HFFc6 (cell line): ENCODE measurements around the gene TPSB2. TPM values are rescaled to one million over a fixed set of nuclear protein-coding genes. Genes with fewer than 3 reads are reported as not detected.

Source experiments
- DNase-seq: peaks from one replicate; pipeline ENCODE4 v3.0.0-alpha.2; 2018
- H3K27ac Mint-ChIP-seq: 2 replicates; pipeline ENCODE4 v1.8.0; 2020; ENCODE audit warnings: mild to moderate bottlenecking, mixed read lengths
- H3K27me3 Mint-ChIP-seq: 2 replicates; pipeline ENCODE4 v1.8.0; 2021; ENCODE audit warnings: mild to moderate bottlenecking, moderate library complexity, mixed read lengths; ENCODE audit not compliant: insufficient read depth
- H3K36me3 Mint-ChIP-seq: 2 replicates; pipeline ENCODE4 v1.8.0; 2021; ENCODE audit warnings: low read depth, mixed read lengths
- H3K4me1 Mint-ChIP-seq: 2 replicates; pipeline ENCODE4 v1.8.0; 2020; ENCODE audit warnings: low read depth, mixed read lengths
- H3K4me3 Mint-ChIP-seq: 2 replicates; pipeline ENCODE4 v1.8.0; 2020; ENCODE audit warnings: mild to moderate bottlenecking, moderate library complexity, mixed read lengths
- H3K9me3 Mint-ChIP-seq: 2 replicates; pipeline ENCODE4 v1.8.0; 2020; ENCODE audit warnings: mild to moderate bottlenecking, mixed read lengths
- total RNA-seq, 6 experiments: library from RNA; stranded (reverse); fragmentation: NEBNext Ultra II Directional; extraction: Animal tissue kit (Norgen Biotek cat#: 25700); gene quantifications; 2 replicates in 1 of 6; 3 replicates in 5 of 6; pipeline ENCODE4 v1.2.3, GENCODE V29; 2021
- TF ChIP-seq, protein P1 (sequence below): fragments of 200-600 bp; sonication (generic); IDR thresholded peaks from 2 replicates; pipeline ENCODE4 v1.5.0; 2021; ENCODE audit warnings: antibody characterized with exemption, mild to moderate bottlenecking

TPSB2 gene
- total RNA-seq, 6 experiments from 2014 or later, result not detected

DNA sequence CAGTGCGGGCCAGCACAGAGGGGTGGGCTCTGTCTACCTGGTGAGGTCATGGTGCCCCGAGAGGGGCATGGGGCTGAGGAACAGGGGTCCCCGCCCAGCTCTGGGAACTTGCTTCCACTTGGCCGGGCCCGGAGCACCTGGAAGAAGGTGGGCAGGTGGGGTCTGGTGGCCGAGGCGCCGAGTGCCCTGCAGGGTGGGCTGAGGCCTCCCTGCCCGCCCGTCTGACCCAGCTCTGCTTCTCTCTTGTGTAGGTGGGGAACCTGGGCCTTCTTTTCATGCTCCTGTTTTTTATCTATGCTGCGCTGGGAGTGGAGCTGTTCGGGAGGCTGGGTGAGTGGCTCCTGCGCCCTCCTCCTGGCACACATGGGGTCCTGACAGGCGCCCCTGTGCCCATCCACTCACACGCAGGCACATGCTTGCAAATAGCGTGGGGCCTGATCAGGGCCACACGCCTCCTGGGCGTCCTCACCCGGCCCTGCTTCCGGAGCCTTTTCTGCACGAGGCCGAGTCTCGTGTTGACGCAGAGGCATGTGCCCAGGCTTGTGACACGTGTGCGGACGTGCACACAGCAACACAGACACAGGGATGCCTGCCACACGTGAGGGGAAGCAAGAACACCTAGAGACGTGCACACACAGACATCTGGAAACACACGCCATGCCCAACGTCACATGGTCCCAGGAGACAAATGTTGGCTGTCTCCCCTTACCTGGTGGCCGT, 13.1 kb downstream of the TPSB2 start:
- Mint-ChIP-seq H3K27ac (no peak overlapping the region), H3K27me3 (peaks cover 3% of the 10 kb centered on the region; the same call in 1 of the 2 replicates), H3K4me1 (no peaks in the 10 kb centered on the region), H3K9me3 (no peaks in the 10 kb centered on the region), H3K36me3 (no peaks in the 10 kb centered on the region), H3K4me3 (no peak overlapping the region)
- TF ChIP-seq, protein P1, sequence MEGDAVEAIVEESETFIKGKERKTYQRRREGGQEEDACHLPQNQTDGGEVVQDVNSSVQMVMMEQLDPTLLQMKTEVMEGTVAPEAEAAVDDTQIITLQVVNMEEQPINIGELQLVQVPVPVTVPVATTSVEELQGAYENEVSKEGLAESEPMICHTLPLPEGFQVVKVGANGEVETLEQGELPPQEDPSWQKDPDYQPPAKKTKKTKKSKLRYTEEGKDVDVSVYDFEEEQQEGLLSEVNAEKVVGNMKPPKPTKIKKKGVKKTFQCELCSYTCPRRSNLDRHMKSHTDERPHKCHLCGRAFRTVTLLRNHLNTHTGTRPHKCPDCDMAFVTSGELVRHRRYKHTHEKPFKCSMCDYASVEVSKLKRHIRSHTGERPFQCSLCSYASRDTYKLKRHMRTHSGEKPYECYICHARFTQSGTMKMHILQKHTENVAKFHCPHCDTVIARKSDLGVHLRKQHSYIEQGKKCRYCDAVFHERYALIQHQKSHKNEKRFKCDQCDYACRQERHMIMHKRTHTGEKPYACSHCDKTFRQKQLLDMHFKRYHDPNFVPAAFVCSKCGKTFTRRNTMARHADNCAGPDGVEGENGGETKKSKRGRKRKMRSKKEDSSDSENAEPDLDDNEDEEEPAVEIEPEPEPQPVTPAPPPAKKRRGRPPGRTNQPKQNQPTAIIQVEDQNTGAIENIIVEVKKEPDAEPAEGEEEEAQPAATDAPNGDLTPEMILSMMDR, result no peak
- no peak for DNase-seq

DNA sequence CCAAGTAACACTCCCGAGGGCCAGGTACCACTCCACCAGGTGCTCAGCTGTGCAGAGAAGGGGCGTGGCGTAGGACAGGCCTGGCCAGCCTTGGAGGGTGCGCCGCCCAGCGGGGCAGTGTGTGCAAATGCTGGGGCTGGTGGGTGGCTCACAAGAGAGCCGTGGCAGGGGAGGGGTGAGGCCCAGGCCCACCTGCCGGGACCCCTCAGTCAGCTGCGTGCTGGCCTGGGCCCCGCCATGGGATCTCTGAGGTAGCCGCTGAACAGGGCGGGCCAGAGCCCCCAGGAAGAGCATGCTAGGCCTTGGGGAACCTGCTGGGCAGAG, 13.7 kb downstream of the TPSB2 start:
- TF ChIP-seq, protein P1, result no peak
- Mint-ChIP-seq H3K4me3 (no peak overlapping the region), H3K4me1 (no peaks in the 10 kb centered on the region), H3K27ac (no peak overlapping the region), H3K9me3 (no peaks in the 10 kb centered on the region), H3K27me3 (peaks cover 1% of the 10 kb centered on the region; the same call in 1 of the 2 replicates), H3K36me3 (no peaks in the 10 kb centered on the region)
- no peak for DNase-seq

DNA sequence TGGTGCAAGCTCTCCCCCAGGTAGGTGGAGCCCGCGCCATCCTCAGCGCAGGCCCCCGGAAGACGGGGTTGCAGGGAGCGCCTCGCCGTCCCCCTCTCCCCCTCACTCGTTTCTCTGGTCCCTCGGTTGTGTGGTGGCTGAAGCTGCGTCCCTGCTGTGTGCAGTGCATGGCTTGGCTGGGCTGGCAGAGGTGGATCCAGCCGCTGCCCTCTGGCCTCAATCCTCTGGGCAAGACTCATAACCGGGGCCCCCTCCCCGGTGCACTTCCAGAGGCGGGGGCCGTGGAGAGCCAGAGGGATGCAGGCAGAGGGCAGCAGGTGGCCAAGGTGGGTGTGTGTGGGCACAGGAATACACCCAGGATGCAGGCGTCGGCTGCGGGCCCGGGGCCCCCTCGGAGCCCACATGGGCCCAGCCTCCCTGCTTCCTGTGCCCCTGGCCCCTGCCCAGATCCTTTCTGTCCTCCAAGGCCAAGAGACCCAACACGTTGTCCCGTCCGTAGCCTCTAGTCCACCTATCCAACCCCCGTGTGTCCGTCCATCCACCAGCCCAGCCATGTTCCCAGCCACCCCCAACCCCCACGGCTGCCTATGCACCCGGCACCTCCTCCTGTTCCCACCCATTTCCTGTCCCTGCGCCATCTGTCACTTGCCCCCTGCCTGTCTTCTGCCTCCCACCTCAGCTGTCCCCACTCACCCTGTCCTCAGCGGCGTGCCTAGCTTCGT, 14.2 kb downstream of the TPSB2 start:
- Mint-ChIP-seq H3K27me3 (no peaks in the 10 kb centered on the region), H3K4me1 (no peaks in the 10 kb centered on the region), H3K9me3 (no peaks in the 10 kb centered on the region), H3K4me3 (no peak overlapping the region), H3K27ac (no peak overlapping the region), H3K36me3 (no peaks in the 10 kb centered on the region)
- no peak for DNase-seq
- TF ChIP-seq, protein P1, result no peak

DNA sequence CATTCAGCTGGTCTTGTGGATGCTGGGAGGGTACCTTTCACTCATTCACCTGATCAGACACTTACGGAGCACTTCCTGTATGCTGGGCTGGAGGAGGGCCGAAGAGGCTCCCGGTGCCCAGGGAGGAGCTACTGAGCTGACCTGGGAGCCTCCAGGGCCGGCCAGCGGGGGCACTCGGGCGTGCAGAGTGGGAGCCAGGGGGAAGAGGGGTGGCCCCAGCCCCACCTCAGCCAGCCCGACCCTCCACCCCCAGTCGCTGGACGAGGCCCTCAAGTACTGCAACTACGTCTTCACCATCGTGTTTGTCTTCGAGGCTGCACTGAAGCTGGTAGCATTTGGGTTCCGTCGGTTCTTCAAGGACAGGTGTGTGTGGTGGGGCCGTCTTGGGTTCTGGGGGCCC, 15.3 kb downstream of the TPSB2 start:
- DNase-seq, result no peak
- H3K27me3 Mint-ChIP-seq, result no peaks in the 10 kb centered on the region
- H3K4me3 Mint-ChIP-seq, result no peak overlapping the region
- no peaks in the 10 kb centered on the region for H3K4me1 Mint-ChIP-seq
- no peaks in the 10 kb centered on the region for H3K36me3 Mint-ChIP-seq
- TF ChIP-seq, protein P1, result no peak
- H3K27ac Mint-ChIP-seq, result no peak overlapping the region
- H3K9me3 Mint-ChIP-seq, result 0 out of 2 replicates have a peak, but pooled peaks cover under 1% of the 10 kb centered on the region

DNA sequence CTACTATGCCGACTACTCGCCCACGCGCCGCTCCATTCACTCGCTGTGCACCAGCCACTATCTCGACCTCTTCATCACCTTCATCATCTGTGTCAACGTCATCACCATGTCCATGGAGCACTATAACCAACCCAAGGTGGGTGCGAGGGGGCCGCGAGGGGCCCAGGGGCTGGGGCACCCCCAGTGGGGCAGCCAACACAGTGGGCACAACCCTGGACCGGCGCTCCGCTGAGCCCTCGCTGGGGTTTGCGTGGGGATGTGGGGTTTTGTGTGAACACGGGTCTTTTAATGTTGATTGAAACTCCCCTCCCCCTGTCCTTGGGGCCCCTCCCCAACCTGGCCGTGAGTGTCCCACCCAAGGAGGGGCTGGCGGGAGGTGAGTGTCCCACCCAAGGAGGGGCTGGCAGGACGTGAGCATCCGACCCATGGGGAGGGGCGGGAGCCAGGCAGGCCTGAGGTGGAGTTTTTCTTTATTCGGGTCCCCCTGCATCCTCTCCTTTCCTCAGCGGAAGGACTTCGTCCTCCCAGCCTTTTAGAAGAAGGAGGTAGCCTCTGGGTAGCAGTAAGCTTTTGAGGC, 16.1 kb downstream of the TPSB2 start:
- no peaks in the 10 kb centered on the region for H3K4me1 Mint-ChIP-seq
- H3K4me3 Mint-ChIP-seq, result no peak overlapping the region
- no peaks in the 10 kb centered on the region for H3K27me3 Mint-ChIP-seq
- TF ChIP-seq, protein P1, result no peak
- H3K36me3 Mint-ChIP-seq, result no peaks in the 10 kb centered on the region
- no peak for DNase-seq
- H3K27ac Mint-ChIP-seq, result no peak overlapping the region
- H3K9me3 Mint-ChIP-seq, result 0 out of 2 replicates have a peak, but pooled peaks cover 5% of the 10 kb centered on the region
